Measurements from ENCODE around the gene PMPCA. TPM values are rescaled to one million over a fixed set of nuclear protein-coding genes. Genes with fewer than 3 reads are reported as not detected.

Gene PMPCA
- total and polyA plus RNA-seq, 2 experiments from 2014 or later: 61.3 to 88.2 TPM

DNA sequence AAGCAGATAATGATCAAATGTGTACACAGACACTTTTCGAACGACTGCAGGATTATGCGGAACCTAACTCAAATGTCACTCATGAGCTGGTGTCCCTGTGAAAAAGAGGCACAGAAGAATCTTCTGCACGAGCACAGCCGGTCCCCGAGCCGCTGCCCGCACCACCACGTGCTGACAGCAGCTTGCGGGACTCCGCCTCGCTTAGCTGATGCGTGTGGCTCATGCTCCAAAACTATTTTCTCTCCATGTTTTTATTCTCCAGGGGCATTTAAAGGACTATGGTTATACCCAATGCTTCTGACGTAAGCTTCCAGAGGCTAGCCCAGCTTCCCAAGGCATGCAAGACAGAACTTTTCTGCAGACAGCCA, 62.9 kb downstream of the PMPCA start:
- Histone ChIP-seq H3K4me1 (ENCODE audit: insufficient read depth) (no peaks in the 10 kb centered on the region), H3K27ac (ENCODE audit: low read depth) (no peak overlapping the region), H3K36me3 (ENCODE audit: insufficient read depth) (peaks cover 28% of the 10 kb centered on the region; the same call in 1 of the 2 replicates), H2AFZ (no peak overlapping the region), H3K27me3 (ENCODE audit: insufficient read depth) (no peaks in the 10 kb centered on the region), H3K9me2 (ENCODE audit: insufficient read depth) (no peaks in the 10 kb centered on the region), H4K20me1 (replicated peaks; ENCODE audit: insufficient read depth) (peaks cover 52% of the 10 kb centered on the region), H3K79me2 (replicated peaks; ENCODE audit: insufficient read depth) (peaks cover 96% of the 10 kb centered on the region), H3K4me3 (no peak overlapping the region), H3F3A (replicated peaks; ENCODE audit: low read depth) (0 out of 2 replicates have a peak, but pooled peaks cover 4% of the 10 kb centered on the region), H3K4me2 (no peak overlapping the region)
- no peak overlapping the region for H3K27ac Mint-ChIP-seq
- H3K36me3 Mint-ChIP-seq (ENCODE audit: low read depth): peaks cover 78% of the 10 kb centered on the region
- H3K4me1 Mint-ChIP-seq: no peaks in the 10 kb centered on the region
- H3K9me3 Mint-ChIP-seq: no peaks in the 10 kb centered on the region
- TF ChIP-seq JUNB (IDR thresholded peaks at IDR 0.05; ENCODE audit: unreplicated experiment) (no peak), ETS1 (IDR thresholded peaks at IDR 0.05) (no peak), NANOG (IDR thresholded peaks at IDR 0.05; ENCODE audit: borderline replicate concordance) (no peak), REST (IDR thresholded peaks at IDR 0.05; ENCODE audit: unreplicated experiment) (no peak), ZNF331 (CRISPR knock-in tag; IDR thresholded peaks at IDR 0.05; ENCODE audit: low read depth) (no peak), ZNF462 (CRISPR knock-in tag; IDR thresholded peaks at IDR 0.05) (no peak), EZH2phosphoT487 (IDR thresholded peaks at IDR 0.05; ENCODE audit: unreplicated experiment) (no peak), EZH2 (IDR thresholded peaks at IDR 0.05; ENCODE audit: low read depth, unreplicated experiment) (no peak), STAT1 (IDR thresholded peaks at IDR 0.05; ENCODE audit: unreplicated experiment) (no peak), CREB1 (CRISPR knock-in tag; IDR thresholded peaks at IDR 0.05; ENCODE audit: low read depth) (no peak), ZNF114 (CRISPR knock-in tag; IDR thresholded peaks at IDR 0.05) (no peak), POLR2AphosphoS5 (IDR thresholded peaks at IDR 0.05; ENCODE audit: low read depth) (no peak)
- TF ChIP-seq, protein P1, sequence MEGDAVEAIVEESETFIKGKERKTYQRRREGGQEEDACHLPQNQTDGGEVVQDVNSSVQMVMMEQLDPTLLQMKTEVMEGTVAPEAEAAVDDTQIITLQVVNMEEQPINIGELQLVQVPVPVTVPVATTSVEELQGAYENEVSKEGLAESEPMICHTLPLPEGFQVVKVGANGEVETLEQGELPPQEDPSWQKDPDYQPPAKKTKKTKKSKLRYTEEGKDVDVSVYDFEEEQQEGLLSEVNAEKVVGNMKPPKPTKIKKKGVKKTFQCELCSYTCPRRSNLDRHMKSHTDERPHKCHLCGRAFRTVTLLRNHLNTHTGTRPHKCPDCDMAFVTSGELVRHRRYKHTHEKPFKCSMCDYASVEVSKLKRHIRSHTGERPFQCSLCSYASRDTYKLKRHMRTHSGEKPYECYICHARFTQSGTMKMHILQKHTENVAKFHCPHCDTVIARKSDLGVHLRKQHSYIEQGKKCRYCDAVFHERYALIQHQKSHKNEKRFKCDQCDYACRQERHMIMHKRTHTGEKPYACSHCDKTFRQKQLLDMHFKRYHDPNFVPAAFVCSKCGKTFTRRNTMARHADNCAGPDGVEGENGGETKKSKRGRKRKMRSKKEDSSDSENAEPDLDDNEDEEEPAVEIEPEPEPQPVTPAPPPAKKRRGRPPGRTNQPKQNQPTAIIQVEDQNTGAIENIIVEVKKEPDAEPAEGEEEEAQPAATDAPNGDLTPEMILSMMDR (conservative IDR thresholded peaks at IDR 0.05; ENCODE audit: low read depth in 2 of 2): no peak
- H3K27me3 Mint-ChIP-seq (ENCODE audit: insufficient read depth, low read depth, poor library complexity): peaks cover 7% of the 10 kb centered on the region
- no peak for DNase-seq (ENCODE audit: low spot score)
- ATAC-seq: no peak
- H3K4me3 Mint-ChIP-seq: no peak overlapping the region

Data from GM23338 (cell line).